Thymus (tissue), 11 donors: ENCODE measurements around the gene CDRT4. TPM values are rescaled to one million over a fixed set of nuclear protein-coding genes. Genes with fewer than 3 reads are reported as not detected.

Experiments
- DNase-seq, 9 donors: peaks; one replicate each; pipeline ENCODE4 v3.0.0-alpha.2; 2013; ENCODE audit warnings: low spot score in 9 of 9, low read depth in 6 of 9, missing footprints in 1 of 9
- H3K27ac ChIP-seq, 2 donors: one replicate each; pipeline ENCODE4 v1.5.1; 2013; ENCODE audit warnings: control low read depth in 1 of 2, low read depth in 1 of 2, low read length in 1 of 2, mild to moderate bottlenecking in 1 of 2, moderate library complexity in 1 of 2
- H3K27me3 ChIP-seq, 2 donors: one replicate each; pipeline ENCODE4 v1.5.1; 2013; ENCODE audit warnings: low read length in 1 of 2; ENCODE audit not compliant: control insufficient read depth in 2 of 2, insufficient read depth in 1 of 2
- H3K36me3 ChIP-seq, 2 donors: one replicate each; pipeline ENCODE4 v1.5.1; 2013; ENCODE audit warnings: low read length in 1 of 2, mild to moderate bottlenecking in 1 of 2, moderate library complexity in 1 of 2; ENCODE audit not compliant: control insufficient read depth in 2 of 2, insufficient read depth in 2 of 2
- H3K4me1 ChIP-seq, 2 donors: one replicate each; pipeline ENCODE4 v1.5.1; 2013; ENCODE audit warnings: low read length in 2 of 2; ENCODE audit not compliant: control insufficient read depth in 2 of 2, insufficient read depth in 2 of 2
- H3K4me3 ChIP-seq, 2 donors: one replicate each; pipeline ENCODE4 v1.5.1; 2013; ENCODE audit warnings: low read length in 2 of 2, control low read depth in 1 of 2, mild to moderate bottlenecking in 1 of 2
- H3K9me3 ChIP-seq, 2 donors: one replicate each; pipeline ENCODE4 v1.5.1; 2013; ENCODE audit warnings: low read length in 1 of 2, mild to moderate bottlenecking in 1 of 2; ENCODE audit not compliant: control insufficient read depth in 2 of 2, insufficient read depth in 1 of 2
- WGBS: extraction: QIAGEN DNeasy Blood & Tissue Kit; methylation state at CpG from one replicate; pipeline ENCODE4 v1.1.7; 2013; 5-methylcytosine and 5-hydroxymethylcytosine counted together
- polyA plus RNA-seq: library from polyadenylated mRNA; stranded (reverse); fragments of 200-250 nt; gene quantifications from one replicate; pipeline ENCODE4 v1.2.3, GENCODE V29; 2013
- total RNA-seq: library from RNA; stranded (reverse); fragments of 120-200 nt; gene quantifications from one replicate; pipeline ENCODE4 v1.2.4, GENCODE V29; 2013
- donor health status: healthy.

Gene CDRT4
- total and polyA plus RNA-seq, 2 donors: 1.5 to 25.4 TPM

DNA sequence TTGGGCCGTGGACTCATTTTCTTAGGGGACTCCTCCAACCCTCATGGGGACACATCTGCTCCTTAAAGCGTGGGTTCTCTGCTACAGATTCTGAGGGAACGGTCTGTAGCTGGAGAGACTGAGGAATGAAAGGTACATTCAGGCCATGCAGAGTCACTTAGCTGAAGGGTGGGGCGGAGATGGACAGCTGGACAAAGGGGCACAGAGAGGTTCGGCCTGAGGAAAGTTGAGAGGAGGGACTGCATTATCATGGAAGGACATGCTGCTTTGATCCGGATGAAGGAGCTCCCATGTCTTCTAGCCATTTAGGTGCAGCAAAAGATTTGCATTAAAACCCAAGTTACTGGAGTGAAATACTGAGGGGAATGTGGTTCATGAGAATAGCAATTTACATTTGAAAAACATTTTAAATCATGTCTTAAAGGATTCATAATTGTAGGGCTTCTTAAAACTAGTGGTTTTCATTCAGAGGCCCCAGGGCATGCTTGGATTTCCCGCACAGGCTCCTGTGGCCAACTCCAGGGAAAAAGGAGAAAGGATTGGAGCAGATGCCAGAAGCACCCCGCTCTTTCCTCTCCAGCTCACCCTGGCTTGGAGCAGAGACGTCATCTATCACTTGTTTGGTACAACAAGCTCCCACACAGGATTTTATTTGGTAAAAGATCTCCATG is 54.2 kb downstream of the CDRT4 start:
- Histone ChIP-seq H3K36me3 (no peaks in the 10 kb centered on the region), H3K27ac (no peak overlapping the region), H3K9me3 (no peaks in the 10 kb centered on the region), H3K4me3 (no peak overlapping the region), H3K4me1 (peaks cover 0 to 3% of the 10 kb centered on the region in 2 donors), H3K27me3 (no peaks in the 10 kb centered on the region)
- no peak for DNase-seq
- WGBS: 98% methylated on average over 9 of the region's 9 CpGs

- Histone ChIP-seq H3K27me3 (no peaks in the 10 kb centered on the region), H3K9me3 (no peaks in the 10 kb centered on the region), H3K4me3 (no peak overlapping the region), H3K27ac (no peak overlapping the region), H3K36me3 (no peaks in the 10 kb centered on the region), H3K4me1 (no peaks in the 10 kb centered on the region)
- 96% methylated on average over 7 of the region's 7 CpGs for WGBS
- DNase-seq: no peak
Measured at GRCh38 chr17:15412606-15413005, 54.8 kb downstream of the CDRT4 start.

DNA sequence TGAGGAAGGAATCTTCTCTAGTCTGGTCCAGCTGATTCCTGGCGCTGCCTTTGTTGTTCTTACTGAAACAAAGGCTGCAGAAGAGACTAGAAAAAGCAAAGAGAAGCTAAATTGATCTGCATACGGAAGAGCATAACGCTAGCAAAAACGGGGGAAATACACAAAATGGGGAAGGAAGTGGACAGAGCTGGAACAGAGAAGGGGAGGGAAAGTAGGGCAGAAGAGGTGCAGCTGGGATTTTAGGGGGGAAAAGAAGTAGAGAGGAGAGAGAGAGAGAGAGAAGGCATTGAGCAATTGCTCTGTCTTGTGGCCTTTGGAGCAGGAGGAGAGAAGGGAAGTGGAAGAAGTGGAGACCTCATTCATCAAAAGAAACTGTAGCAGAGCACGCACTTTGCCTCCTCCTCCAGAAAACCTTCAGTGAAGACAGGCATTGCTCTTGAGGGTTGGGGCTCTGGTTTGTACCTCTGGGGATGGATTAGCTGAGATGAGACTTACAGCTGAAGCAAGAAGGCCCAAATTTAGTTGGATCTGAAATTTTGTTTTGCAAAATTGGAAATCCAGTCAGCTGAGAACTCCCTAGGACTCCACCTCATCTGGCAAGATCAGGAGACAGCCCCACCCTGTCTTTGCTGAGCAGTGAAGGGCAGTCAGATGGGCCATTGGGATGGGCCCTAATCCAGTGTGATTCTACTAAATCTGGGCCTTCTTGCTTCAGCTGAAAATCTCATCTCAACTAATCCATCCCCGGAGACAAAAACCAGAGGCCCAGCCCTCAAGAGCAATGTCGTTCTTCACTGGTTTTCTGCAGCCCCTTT is 55.8 kb downstream of the CDRT4 start:
- Histone ChIP-seq H3K4me1 (no peaks in the 10 kb centered on the region), H3K9me3 (no peaks in the 10 kb centered on the region), H3K27ac (no peak overlapping the region), H3K36me3 (no peaks in the 10 kb centered on the region), H3K27me3 (no peaks in the 10 kb centered on the region), H3K4me3 (no peak overlapping the region)
- DNase-seq: no peak
- WGBS: 42% methylated on average over 7 of the region's 7 CpGs

DNA sequence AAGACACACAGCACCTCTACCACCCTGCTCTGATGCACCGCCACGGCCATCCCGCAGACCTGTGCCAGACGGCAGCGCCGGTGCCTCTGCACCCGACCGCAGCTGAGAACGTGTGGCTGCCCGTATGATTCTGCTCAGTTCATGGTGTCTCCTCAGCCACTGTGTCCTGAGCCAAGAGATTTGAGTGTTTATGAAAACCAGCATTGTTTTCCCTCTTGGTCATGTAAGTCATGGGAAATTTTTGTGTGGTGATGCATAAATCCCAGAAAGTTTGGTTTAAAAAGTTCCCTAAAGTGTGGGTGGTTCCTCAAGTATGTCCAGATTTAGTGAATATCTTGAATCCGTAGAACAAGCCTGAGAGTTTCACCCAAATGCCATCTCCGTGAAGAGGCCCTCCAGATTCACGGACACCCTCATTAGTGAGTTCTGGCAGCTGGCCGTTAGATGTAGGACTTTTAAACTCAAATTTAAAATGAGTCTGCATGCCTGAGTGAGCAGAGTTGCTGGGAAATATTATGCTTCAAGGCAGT is 57.6 kb downstream of the CDRT4 start:
- Histone ChIP-seq H3K9me3 (no peaks in the 10 kb centered on the region), H3K27ac (peak overlapping the region; percentile 30 to 43), H3K27me3 (no peaks in the 10 kb centered on the region), H3K4me3 (no peak overlapping the region), H3K4me1 (no peaks in the 10 kb centered on the region), H3K36me3 (no peaks in the 10 kb centered on the region)
- WGBS: 93% methylated on average over 14 of the region's 14 CpGs
- DNase-seq: no peak

- H3K27ac ChIP-seq: no peak overlapping the region
- WGBS: 95% methylated on average over 3 of the region's 3 CpGs
- H3K4me1 ChIP-seq: no peaks in the 10 kb centered on the region
- no peak for DNase-seq
- H3K9me3 ChIP-seq: no peaks in the 10 kb centered on the region
- no peaks in the 10 kb centered on the region for H3K36me3 ChIP-seq
- no peak overlapping the region for H3K4me3 ChIP-seq
- H3K27me3 ChIP-seq: no peaks in the 10 kb centered on the region
Measured at GRCh38 chr17:15408803-15409202, 58.6 kb downstream of the CDRT4 start.

DNA sequence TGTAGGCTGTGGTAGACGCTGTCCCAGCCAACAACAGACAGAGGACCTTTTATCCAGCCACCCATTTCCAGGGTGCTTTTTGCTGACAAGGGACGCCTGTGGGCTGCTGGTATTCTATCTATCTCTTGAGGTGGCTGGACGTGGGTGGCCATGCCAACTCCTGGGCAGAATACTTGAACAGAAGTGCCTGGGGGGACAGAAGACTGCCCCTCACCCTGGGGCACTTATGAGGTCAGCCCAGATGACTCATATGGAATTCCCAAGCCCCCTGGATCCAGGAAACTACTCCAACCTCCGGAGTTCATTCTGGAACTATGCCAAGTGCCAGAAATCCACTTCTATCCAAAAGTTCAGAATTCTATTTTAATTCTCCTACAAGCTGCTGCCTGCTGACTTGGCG is 61.3 kb downstream of the CDRT4 start:
- no peaks in the 10 kb centered on the region for H3K36me3 ChIP-seq
- no peak overlapping the region for H3K4me3 ChIP-seq
- no peak overlapping the region for H3K27ac ChIP-seq
- WGBS: 90% methylated on average over 5 of the region's 5 CpGs
- no peak for DNase-seq
- H3K9me3 ChIP-seq: no peaks in the 10 kb centered on the region
- H3K4me1 ChIP-seq: no peaks in the 10 kb centered on the region
- H3K27me3 ChIP-seq: no peaks in the 10 kb centered on the region

DNA sequence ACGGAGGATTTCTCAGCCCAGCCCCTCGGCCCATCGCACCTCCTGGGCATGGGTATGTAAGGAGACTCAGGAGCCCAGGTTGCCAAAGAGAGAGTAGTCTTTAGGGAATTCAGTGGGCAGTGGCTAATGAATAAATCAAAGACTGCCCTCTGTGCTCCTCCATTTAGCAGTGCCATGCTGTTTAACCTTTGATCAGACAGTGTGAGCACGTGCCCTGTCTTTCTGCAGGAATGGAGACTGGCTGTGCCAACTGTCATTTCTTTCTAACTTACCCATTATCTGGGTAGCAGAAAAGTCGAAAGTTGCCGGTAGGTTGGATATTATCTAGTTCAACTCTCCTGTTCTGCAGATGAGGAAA is 62.4 kb downstream of the CDRT4 start:
- no peak for DNase-seq
- Histone ChIP-seq H3K4me3 (no peak overlapping the region), H3K27me3 (no peaks in the 10 kb centered on the region), H3K4me1 (no peaks in the 10 kb centered on the region), H3K27ac (no peak overlapping the region), H3K36me3 (no peaks in the 10 kb centered on the region), H3K9me3 (no peaks in the 10 kb centered on the region)
- WGBS: 96% methylated on average over 6 of the region's 6 CpGs

DNA sequence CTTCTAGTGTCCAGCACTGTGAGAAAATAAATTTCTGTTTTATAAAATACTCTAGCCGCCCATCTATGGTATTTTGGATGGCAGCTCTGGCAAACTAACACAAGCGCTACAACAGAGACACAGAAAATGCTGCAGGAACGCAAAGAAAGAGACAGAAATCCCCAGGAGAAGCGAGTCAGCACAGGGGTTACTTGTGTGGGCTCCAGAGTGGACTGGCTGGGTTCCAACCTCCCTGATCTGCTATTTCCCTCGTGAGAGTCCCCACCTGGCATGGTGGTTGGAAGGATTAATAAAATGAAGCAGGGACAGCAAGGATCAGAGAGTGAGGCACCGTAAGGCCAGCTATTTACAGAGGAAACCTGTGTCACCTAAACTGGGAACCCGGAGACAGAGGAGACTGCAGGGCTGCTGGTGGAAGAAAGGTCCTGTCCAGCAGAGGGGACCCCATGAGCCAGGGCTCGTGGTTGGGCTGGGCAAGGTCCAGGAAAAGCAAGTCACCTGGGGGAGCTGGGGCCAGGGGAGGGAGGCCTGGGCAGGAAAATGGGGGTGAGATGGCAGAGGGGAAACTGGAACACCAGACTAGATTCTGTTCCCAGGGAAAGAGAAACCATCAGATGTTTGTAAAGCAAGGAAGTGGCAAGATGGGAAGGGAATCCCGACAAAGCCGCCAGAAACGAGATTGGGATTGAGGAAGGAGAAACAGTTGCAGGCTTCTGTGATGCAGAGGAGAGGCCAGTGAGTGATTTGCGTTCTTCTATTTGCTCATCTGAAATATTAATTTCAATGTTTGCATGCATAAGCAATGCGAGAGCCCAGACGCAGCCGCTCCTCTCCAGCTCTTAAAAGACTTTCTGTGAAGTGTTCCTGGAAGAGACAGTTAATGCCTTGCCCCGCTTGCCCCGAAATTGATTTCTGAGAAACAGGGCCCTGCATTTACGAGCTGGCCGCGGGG is 63.0 kb downstream of the CDRT4 start:
- Histone ChIP-seq H3K36me3 (no peaks in the 10 kb centered on the region), H3K27ac (no peak overlapping the region)
- 86% methylated on average over 20 of the region's 20 CpGs for WGBS

More for the DNA sequence above, 63.0 kb downstream of the CDRT4 start:
- Histone ChIP-seq H3K4me1 (no peaks in the 10 kb centered on the region), H3K4me3 (no peak overlapping the region), H3K27me3 (no peaks in the 10 kb centered on the region), H3K9me3 (no peaks in the 10 kb centered on the region)
- no peak for DNase-seq
